NCI-H345 (cell line): ENCODE measurements around the gene PSMD14.
"Not testable (repeated sequence)": the region's sequence is repeated elsewhere in the genome, so short reads cannot be mapped to it uniquely, and the experiment has no call there.

Experiments
- DNase-seq: peaks from one replicate; lab custom pipeline; 2025; lab: John Stamatoyannopoulos, UW

PSMD14 gene

GRCh38 chr2:161337247-161337646 is 29.0 kb downstream of the PSMD14 start:
- DNase-seq, result no peak

- DNase-seq, result not testable (repeated sequence)
Observed at GRCh38 chr2:161339532-161339931, 31.3 kb downstream of the PSMD14 start.

- not testable (repeated sequence) for DNase-seq
Observed at GRCh38 chr2:161340930-161341413, 32.7 kb downstream of the PSMD14 start.

GRCh38 chr2:161343235-161343634 is 35.0 kb downstream of the PSMD14 start:
- no peak for DNase-seq

GRCh38 chr2:161344692-161345091 is 36.5 kb downstream of the PSMD14 start:
- no peak for DNase-seq

GRCh38 chr2:161351678-161352077 is 43.5 kb downstream of the PSMD14 start:
- no peak for DNase-seq

- DNase-seq, result no peak
Observed at GRCh38 chr2:161352719-161353118, 44.5 kb downstream of the PSMD14 start.

- DNase-seq, result no peak
Observed at GRCh38 chr2:161353543-161353942, 45.3 kb downstream of the PSMD14 start.

- DNase-seq, result no peak
Observed at GRCh38 chr2:161354106-161354505, 45.9 kb downstream of the PSMD14 start.

- DNase-seq, result no peak
Observed at GRCh38 chr2:161355106-161355505, 46.9 kb downstream of the PSMD14 start.

GRCh38 chr2:161355983-161356382 is 47.8 kb downstream of the PSMD14 start:
- DNase-seq, result no peak

- no peak for DNase-seq
Observed at GRCh38 chr2:161357097-161357496, 48.9 kb downstream of the PSMD14 start.

- no peak for DNase-seq
Observed at GRCh38 chr2:161358838-161359237, 50.6 kb downstream of the PSMD14 start.

- DNase-seq, result not testable (repeated sequence)
Observed at GRCh38 chr2:161360095-161360654, 52.0 kb downstream of the PSMD14 start.

GRCh38 chr2:161362568-161363166 is 54.4 kb downstream of the PSMD14 start:
- no peak for DNase-seq

- DNase-seq, result no peak
Observed at GRCh38 chr2:161367675-161368074, 59.5 kb downstream of the PSMD14 start.

- no peak for DNase-seq
Observed at GRCh38 chr2:161369311-161369710, 61.1 kb downstream of the PSMD14 start.

- DNase-seq, result no peak
Observed at GRCh38 chr2:161370981-161371380, 62.8 kb downstream of the PSMD14 start.

GRCh38 chr2:161371869-161372268 is 63.6 kb downstream of the PSMD14 start:
- DNase-seq, result no peak

GRCh38 chr2:161373942-161374341 is 65.7 kb downstream of the PSMD14 start:
- no peak for DNase-seq

- no peak for DNase-seq
Observed at GRCh38 chr2:161374446-161374845, 66.2 kb downstream of the PSMD14 start.

GRCh38 chr2:161379740-161380139 is 71.5 kb downstream of the PSMD14 start:
- DNase-seq, result no peak

GRCh38 chr2:161381546-161381945 is 73.3 kb downstream of the PSMD14 start:
- DNase-seq, result no peak

GRCh38 chr2:161382747-161383146 is 74.5 kb downstream of the PSMD14 start:
- DNase-seq, result no peak
